Measurements from ENCODE around the gene PLCH1. TPM values are rescaled to one million over a fixed set of nuclear protein-coding genes. Genes with fewer than 3 reads are reported as not detected.

Gene PLCH1
- total and polyA plus RNA-seq, 2 of the 13 experiments (the other 11 are each of a cell fraction or from before 2014, with no cell fraction given), result 2.0 to 3.0 TPM

- POLR2A ChIA-PET, result no interaction called here
- in situ Hi-C loops (cut with HindIII; ENCODE audit: extremely low pct_ligation_motif_present, low pct_unique_long_range_greater_than_20kb), result no loop called here
- intact Hi-C loops (cut with micrococcal nuclease; ENCODE audit: unreplicated experiment), result no loop called here
- no peaks in the 10 kb centered on the region for H3K27me3 ChIP-seq (ENCODE audit: control insufficient read depth in 1 of 2, insufficient read depth in 2 of 2, low read length in 2 of 2)
- H3K4me2 ChIP-seq (ENCODE audit: low read depth, low read length), result no peak overlapping the region
- CTCF ChIA-PET (ENCODE audit: low intra/inter-chr PET ratio, low total read pairs), result no interaction called here
- no peak overlapping the region for H2AFZ ChIP-seq (ENCODE audit: low read length)
- H3K9ac ChIP-seq (ENCODE audit: insufficient read depth, low read depth, low read length), result no peak overlapping the region
- no peak for FAIRE-seq
- H3K36me3 ChIP-seq (replicated peaks in 1 of 2; ENCODE audit: control insufficient read depth in 1 of 2, insufficient read depth in 2 of 2, low read length in 2 of 2), result 0 out of 5 replicates have a peak, but pooled peaks cover 0 to 2% of the 10 kb centered on the region in 2 experiments
- H3K9me3 ChIP-seq (ENCODE audit: low read length), result no peaks in the 10 kb centered on the region
- no peaks in the 10 kb centered on the region for H3K79me2 ChIP-seq (ENCODE audit: insufficient read depth, low read length)
- H3K4me3 ChIP-seq (replicated peaks in 1 of 3; ENCODE audit: insufficient read depth in 1 of 3, low read depth in 2 of 3, low read length in 3 of 3), result no peak overlapping the region
- no peak for ATAC-seq
- no peak for DNase-seq (ENCODE audit: low spot score)
- BruUV-seq (replicated peaks), result no TSS peak
- H3K4me1 ChIP-seq (ENCODE audit: insufficient read depth, low read length), result peaks cover 10% of the 10 kb centered on the region
- H3K27ac ChIP-seq (ENCODE audit: extremely low read length, insufficient read depth, low read length), result no peak overlapping the region
- no peak for TF ChIP-seq RELA (CRISPR knock-in tag; IDR thresholded peaks at IDR 0.05)
- TF ChIP-seq, protein P1, sequence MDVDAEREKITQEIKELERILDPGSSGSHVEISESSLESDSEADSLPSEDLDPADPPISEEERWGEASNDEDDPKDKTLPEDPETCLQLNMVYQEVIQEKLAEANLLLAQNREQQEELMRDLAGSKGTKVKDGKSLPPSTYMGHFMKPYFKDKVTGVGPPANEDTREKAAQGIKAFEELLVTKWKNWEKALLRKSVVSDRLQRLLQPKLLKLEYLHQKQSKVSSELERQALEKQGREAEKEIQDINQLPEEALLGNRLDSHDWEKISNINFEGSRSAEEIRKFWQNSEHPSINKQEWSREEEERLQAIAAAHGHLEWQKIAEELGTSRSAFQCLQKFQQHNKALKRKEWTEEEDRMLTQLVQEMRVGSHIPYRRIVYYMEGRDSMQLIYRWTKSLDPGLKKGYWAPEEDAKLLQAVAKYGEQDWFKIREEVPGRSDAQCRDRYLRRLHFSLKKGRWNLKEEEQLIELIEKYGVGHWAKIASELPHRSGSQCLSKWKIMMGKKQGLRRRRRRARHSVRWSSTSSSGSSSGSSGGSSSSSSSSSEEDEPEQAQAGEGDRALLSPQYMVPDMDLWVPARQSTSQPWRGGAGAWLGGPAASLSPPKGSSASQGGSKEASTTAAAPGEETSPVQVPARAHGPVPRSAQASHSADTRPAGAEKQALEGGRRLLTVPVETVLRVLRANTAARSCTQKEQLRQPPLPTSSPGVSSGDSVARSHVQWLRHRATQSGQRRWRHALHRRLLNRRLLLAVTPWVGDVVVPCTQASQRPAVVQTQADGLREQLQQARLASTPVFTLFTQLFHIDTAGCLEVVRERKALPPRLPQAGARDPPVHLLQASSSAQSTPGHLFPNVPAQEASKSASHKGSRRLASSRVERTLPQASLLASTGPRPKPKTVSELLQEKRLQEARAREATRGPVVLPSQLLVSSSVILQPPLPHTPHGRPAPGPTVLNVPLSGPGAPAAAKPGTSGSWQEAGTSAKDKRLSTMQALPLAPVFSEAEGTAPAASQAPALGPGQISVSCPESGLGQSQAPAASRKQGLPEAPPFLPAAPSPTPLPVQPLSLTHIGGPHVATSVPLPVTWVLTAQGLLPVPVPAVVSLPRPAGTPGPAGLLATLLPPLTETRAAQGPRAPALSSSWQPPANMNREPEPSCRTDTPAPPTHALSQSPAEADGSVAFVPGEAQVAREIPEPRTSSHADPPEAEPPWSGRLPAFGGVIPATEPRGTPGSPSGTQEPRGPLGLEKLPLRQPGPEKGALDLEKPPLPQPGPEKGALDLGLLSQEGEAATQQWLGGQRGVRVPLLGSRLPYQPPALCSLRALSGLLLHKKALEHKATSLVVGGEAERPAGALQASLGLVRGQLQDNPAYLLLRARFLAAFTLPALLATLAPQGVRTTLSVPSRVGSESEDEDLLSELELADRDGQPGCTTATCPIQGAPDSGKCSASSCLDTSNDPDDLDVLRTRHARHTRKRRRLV (CRISPR knock-in tag; IDR thresholded peaks at IDR 0.05), result no peak
- TF ChIP-seq ARNTL (CRISPR knock-in tag; IDR thresholded peaks at IDR 0.05), result no peak
- no peak for TF ChIP-seq ZNF784 (CRISPR knock-in tag; IDR thresholded peaks at IDR 0.05; ENCODE audit: borderline replicate concordance)
- no peak for TF ChIP-seq ZNF274 (CRISPR knock-in tag; IDR thresholded peaks at IDR 0.05)
- no peak for TF ChIP-seq PRMT3 (CRISPR knock-in tag; IDR thresholded peaks at IDR 0.05; ENCODE audit: borderline replicate concordance, low read depth)
- no peak for TF ChIP-seq ZXDC (CRISPR knock-in tag; IDR thresholded peaks at IDR 0.05)
- TF ChIP-seq ZNF777 (CRISPR knock-in tag; IDR thresholded peaks at IDR 0.05), result no peak
- no peaks in the 10 kb centered on the region for H4K20me1 ChIP-seq (ENCODE audit: insufficient read depth, low read length)
- 95% methylated on average over 3 of the region's 3 CpGs for WGBS (ENCODE audit: low lambda C conversion rate)
These were observed 17.0 kb downstream of the PLCH1 start for GRCh38 chr3:155727836-155728235.

All from HepG2 (cell line).